HEK293 (cell line): ENCODE results near the gene MTF2.
A peak's percentile ranks its signal among the peaks of the same experiment; 100 is the strongest.

Experiments
- CTCF ChIP-seq: fragments of 450-650 bp; formaldehyde crosslinking; IDR thresholded peaks from 2 replicates; pipeline ENCODE4 v1.5.1; 2016; ENCODE audit warnings: missing biosample characterization, missing genetic modification characterization
- ELK4 ChIP-seq: IDR thresholded peaks from 2 replicates; pipeline ENCODE4 v1.6.1; 2011; ENCODE audit warnings: mild to moderate bottlenecking, low read depth, low read length, borderline replicate concordance
- KLF17 ChIP-seq: fragments of 450-650 bp; formaldehyde crosslinking; IDR thresholded peaks from 2 replicates; pipeline ENCODE4 v1.5.1; 2016; ENCODE audit warnings: missing biosample characterization, missing genetic modification characterization
- PRDM2 ChIP-seq: fragments of 450-650 bp; formaldehyde crosslinking; IDR thresholded peaks from 2 replicates; pipeline ENCODE4 v1.5.1; 2016; ENCODE audit warnings: missing biosample characterization, missing genetic modification characterization, borderline replicate concordance
- RBAK ChIP-seq: fragments of 450-650 bp; formaldehyde crosslinking; IDR thresholded peaks from 2 replicates; pipeline ENCODE4 v1.5.1; 2016; ENCODE audit warnings: missing biosample characterization, missing genetic modification characterization
- REPIN1 ChIP-seq: fragments of 450-650 bp; formaldehyde crosslinking; IDR thresholded peaks from 2 replicates; pipeline ENCODE4 v1.5.1; 2017; ENCODE audit warnings: missing biosample characterization, missing genetic modification characterization, low read depth
- ZBTB10 ChIP-seq: fragments of 450-650 bp; formaldehyde crosslinking; IDR thresholded peaks from 2 replicates; pipeline ENCODE4 v1.5.1; 2016; ENCODE audit warnings: missing biosample characterization, missing genetic modification characterization
- ZFP3 ChIP-seq: fragments of 450-650 bp; formaldehyde crosslinking; IDR thresholded peaks from 2 replicates; pipeline ENCODE4 v1.5.1; 2016; ENCODE audit warnings: low read depth, missing biosample characterization, missing genetic modification characterization
- ZNF112 ChIP-seq: fragments of 450-650 bp; formaldehyde crosslinking; IDR thresholded peaks from 2 replicates; pipeline ENCODE4 v1.5.0; 2017; ENCODE audit warnings: missing biosample characterization, missing genetic modification characterization
- ZNF146 ChIP-seq: fragments of 450-650 bp; formaldehyde crosslinking; IDR thresholded peaks from 2 replicates; pipeline ENCODE4 v1.5.1; 2016; ENCODE audit warnings: missing biosample characterization, missing genetic modification characterization
- ZNF169 ChIP-seq: fragments of 450-650 bp; formaldehyde crosslinking; IDR thresholded peaks from 2 replicates; pipeline ENCODE4 v1.5.1; 2016; ENCODE audit warnings: missing biosample characterization, missing genetic modification characterization
- ZNF175 ChIP-seq: fragments of 450-650 bp; formaldehyde crosslinking; IDR thresholded peaks from 2 replicates; pipeline ENCODE4 v1.5.1; 2016; ENCODE audit warnings: missing biosample characterization, missing genetic modification characterization
- ZNF184 ChIP-seq: fragments of 450-650 bp; IDR thresholded peaks from 2 replicates; pipeline ENCODE4 v1.5.1; 2018; ENCODE audit warnings: missing biosample characterization, mild to moderate bottlenecking, missing genetic modification characterization
- ZNF26 ChIP-seq: fragments of 450-650 bp; formaldehyde crosslinking; IDR thresholded peaks from 2 replicates; pipeline ENCODE4 v1.5.1; 2016; ENCODE audit warnings: missing biosample characterization, missing genetic modification characterization
- ZNF341 ChIP-seq: fragments of 450-650 bp; formaldehyde crosslinking; IDR thresholded peaks from 2 replicates; pipeline ENCODE4; 2016; ENCODE audit warnings: low read depth, missing biosample characterization, missing genetic modification characterization
- ZNF366 ChIP-seq: fragments of 450-650 bp; formaldehyde crosslinking; conservative IDR thresholded peaks from 2 replicates; pipeline ENCODE4 v1.5.1; 2016; ENCODE audit warnings: missing biosample characterization, missing genetic modification characterization
- ZNF37A ChIP-seq: fragments of 450-650 bp; IDR thresholded peaks from 2 replicates; pipeline ENCODE4 v1.5.1; 2018; ENCODE audit warnings: missing biosample characterization, missing genetic modification characterization
- ZNF391 ChIP-seq: fragments of 450-650 bp; formaldehyde crosslinking; IDR thresholded peaks from 2 replicates; pipeline ENCODE4 v1.5.1; 2016; ENCODE audit warnings: low read depth, missing biosample characterization, missing genetic modification characterization, borderline replicate concordance
- ZNF423 ChIP-seq: fragments of 450-650 bp; formaldehyde crosslinking; IDR thresholded peaks from 2 replicates; pipeline ENCODE4 v1.5.1; 2016; ENCODE audit warnings: missing biosample characterization, missing genetic modification characterization
- ZNF530 ChIP-seq: fragments of 450-650 bp; formaldehyde crosslinking; IDR thresholded peaks from 2 replicates; pipeline ENCODE4 v1.5.1; 2016; ENCODE audit warnings: low read depth, missing biosample characterization, missing genetic modification characterization
- ZNF585B ChIP-seq: fragments of 450-650 bp; formaldehyde crosslinking; IDR thresholded peaks from 2 replicates; pipeline ENCODE4 v1.5.1; 2016; ENCODE audit warnings: missing biosample characterization, missing genetic modification characterization
- ZNF600 ChIP-seq: fragments of 450-650 bp; formaldehyde crosslinking; IDR thresholded peaks from 2 replicates; pipeline ENCODE4 v1.5.1; 2016; ENCODE audit warnings: missing biosample characterization, missing genetic modification characterization
- ZNF777 ChIP-seq: fragments of 450-650 bp; formaldehyde crosslinking; IDR thresholded peaks from 2 replicates; pipeline ENCODE4 v1.5.1; 2017; ENCODE audit warnings: missing biosample characterization, missing genetic modification characterization, borderline replicate concordance
- ZSCAN23 ChIP-seq: fragments of 450-650 bp; formaldehyde crosslinking; IDR thresholded peaks from 2 replicates; pipeline ENCODE4 v1.5.1; 2016; ENCODE audit warnings: missing biosample characterization, missing genetic modification characterization

Gene MTF2

GRCh38 chr1:93078986-93079654, at the start of gene MTF2 (continued):
- TF ChIP-seq ZNF26 (tag by site-specific recombination) (0 out of 2 replicates have a peak, but pooled peaks have one; percentile 30), RBAK (tag by site-specific recombination) (no peak), ZNF777 (tag by site-specific recombination) (peak; percentile 81; the same call in 1 of the 2 replicates), ZNF391 (tag by site-specific recombination) (peak; percentile 100), ZNF184 (tag by site-specific recombination) (peak; percentile 96), ZNF112 (tag by site-specific recombination) (no peak), ZNF146 (tag by site-specific recombination) (peak; percentile 99), ZNF341 (tag by site-specific recombination) (peak; percentile 69), ZNF585B (tag by site-specific recombination) (peak; percentile 37; the same call in 1 of the 2 replicates), ZNF600 (tag by site-specific recombination) (peak; percentile 93), ZNF423 (tag by site-specific recombination) (peak; percentile 94), ZNF37A (peak; percentile 78), ELK4 (no peak), CTCF (tag by site-specific recombination) (peak; percentile 47; the same call in 1 of the 2 replicates), PRDM2 (tag by site-specific recombination) (peak; percentile 97; the same call in 1 of the 2 replicates), ZSCAN23 (tag by site-specific recombination) (peak; percentile 100), ZNF366 (tag by site-specific recombination) (peak; percentile 71), ZNF169 (tag by site-specific recombination) (0 out of 2 replicates have a peak, but pooled peaks have one; percentile 66), ZBTB10 (tag by site-specific recombination) (peak; percentile 96), KLF17 (tag by site-specific recombination) (peak; percentile 99), ZNF175 (tag by site-specific recombination) (no peak), ZFP3 (tag by site-specific recombination) (peak; percentile 24), ZNF530 (tag by site-specific recombination) (0 out of 2 replicates have a peak, but pooled peaks have one; percentile 26), REPIN1 (tag by site-specific recombination) (peak; percentile 99)
